ENCODE measurements around the gene LMNTD1.
"Not testable (repeated sequence)": the region's sequence is repeated elsewhere in the genome, so short reads cannot be mapped to it uniquely, and the experiment has no call there.

Gene LMNTD1

GRCh38 chr12:25426821-25427220 lies 126.3 kb downstream of the LMNTD1 start:
- not testable (repeated sequence) for DNase-seq

Data from NCI-H345 (cell line).